Measurements from ENCODE around the gene LTB4R2.
A peak's percentile ranks its signal among the peaks of the same experiment; 100 is the strongest.

LTB4R2 gene

DNA sequence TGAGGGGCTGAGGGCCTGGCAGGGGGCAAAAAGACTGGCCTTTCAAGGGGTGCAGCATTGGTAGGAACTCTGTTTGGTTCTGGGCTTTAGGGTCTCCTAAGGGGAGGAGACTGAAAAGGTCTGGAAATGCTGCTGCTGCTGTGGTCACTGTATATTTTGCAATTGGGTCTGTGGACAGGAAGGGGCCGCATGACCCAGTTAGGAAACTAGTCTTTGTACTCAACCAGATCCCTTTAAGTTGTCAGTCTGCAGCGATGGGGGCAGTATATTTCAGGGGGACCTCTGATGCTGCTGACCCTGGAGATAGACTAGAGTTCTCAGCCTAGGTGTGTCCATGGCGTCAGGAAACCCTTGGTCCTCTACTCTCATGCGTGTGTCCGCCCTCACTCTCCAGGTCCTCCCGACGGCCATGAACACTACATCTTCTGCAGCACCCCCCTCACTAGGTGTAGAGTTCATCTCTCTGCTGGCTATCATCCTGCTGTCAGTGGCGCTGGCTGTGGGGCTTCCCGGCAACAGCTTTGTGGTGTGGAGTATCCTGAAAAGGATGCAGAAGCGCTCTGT is 5.4 kb downstream of the LTB4R2 start (continued):
- TF ChIP-seq BCL11B (tag by site-specific recombination; IDR thresholded peaks at IDR 0.05; ENCODE audit: low read depth) = no peak
- no peak for TF ChIP-seq GLI2 (tag by site-specific recombination; IDR thresholded peaks at IDR 0.05; ENCODE audit: borderline replicate concordance, low read depth)

GRCh38 chr14:24315807-24316596 is 6.1 kb downstream of the LTB4R2 start:
- no peak overlapping the region for H3K27ac ChIP-seq (ENCODE audit: extremely low read depth, low read depth, low read length)
- no peaks in the 10 kb centered on the region for H3K4me1 ChIP-seq (ENCODE audit: control insufficient read depth, insufficient read depth, low read length)
- ChIA-PET CTCF (interaction anchor here (0.6 to 1.5 kb wide), 3 partner anchors 19 to 115 kb away, joined by 3 to 5 read pairs (median 3); no protein-coding TSS in a partner anchor), POLR2A (interaction anchor here (0.7 kb wide), 1 partner anchor 44 kb away, joined by 3 read pairs; the partner anchor contains the start of gene RABGGTA)
- H3K9me3 ChIP-seq (ENCODE audit: control insufficient read depth, insufficient read depth, low read depth, low read length) = no peaks in the 10 kb centered on the region
- H3K36me3 ChIP-seq (ENCODE audit: control insufficient read depth in 2 of 2, insufficient read depth in 1 of 2, low read length in 2 of 2) = peaks cover 0 to 21% of the 10 kb centered on the region in 2 experiments; a peak in 1 of 3 replicates
- TF ChIP-seq KLF1 (tag by site-specific recombination; IDR thresholded peaks at IDR 0.05) (peak; percentile 38; the same call in 1 of the 2 replicates), ZNF148 (tag by site-specific recombination; IDR thresholded peaks at IDR 0.05; ENCODE audit: borderline replicate concordance) (no peak)
- H3K4me3 ChIP-seq (ENCODE audit: low read depth, low read length) = no peak overlapping the region

- no peak overlapping the region for H3K27ac ChIP-seq (ENCODE audit: extremely low read depth, low read depth, low read length)
- CTCF ChIA-PET = interaction anchor here (0.7 to 1.5 kb wide), 3 partner anchors 8 to 73 kb away, joined by 3 to 7 read pairs (median 5); partner anchors contain the start of genes CIDEB and TINF2
- no peak overlapping the region for H3K4me3 ChIP-seq (ENCODE audit: low read depth, low read length)
- H3K36me3 ChIP-seq (ENCODE audit: control insufficient read depth in 2 of 2, insufficient read depth in 1 of 2, low read length in 2 of 2) = peaks cover 0 to 16% of the 10 kb centered on the region in 2 experiments; a peak in 1 of 3 replicates
- H3K4me1 ChIP-seq (ENCODE audit: control insufficient read depth, insufficient read depth, low read length) = no peaks in the 10 kb centered on the region
- no peaks in the 10 kb centered on the region for H3K9me3 ChIP-seq (ENCODE audit: control insufficient read depth, insufficient read depth, low read depth, low read length)
- POLR2A ChIA-PET = interaction anchor here (0.7 kb wide), 1 partner anchor 45 kb away, joined by 3 read pairs; the partner anchor contains the start of gene RABGGTA
- no peak for TF ChIP-seq ZNF670 (tag by site-specific recombination; IDR thresholded peaks at IDR 0.05; ENCODE audit: low read depth)
- no peak for TF ChIP-seq ZNF19 (tag by site-specific recombination; IDR thresholded peaks at IDR 0.05; ENCODE audit: low read depth)
- TF ChIP-seq KLF1 (tag by site-specific recombination; IDR thresholded peaks at IDR 0.05) = peak; percentile 95
- peak; percentile 90 for TF ChIP-seq ZFHX2 (tag by site-specific recombination; conservative IDR thresholded peaks at IDR 0.05)
- TF ChIP-seq ZFP37 (tag by site-specific recombination; IDR thresholded peaks at IDR 0.05) = no peak
- TF ChIP-seq ZNF623 (tag by site-specific recombination; IDR thresholded peaks at IDR 0.05) = no peak
- peak; percentile 85 for TF ChIP-seq EGR2 (tag by site-specific recombination; IDR thresholded peaks at IDR 0.05; ENCODE audit: low read depth)
- TF ChIP-seq BCL11A (tag by site-specific recombination; IDR thresholded peaks at IDR 0.05; ENCODE audit: low read depth) = no peak
- TF ChIP-seq ZBTB8A (tag by site-specific recombination; IDR thresholded peaks at IDR 0.05) = no peak
- no peak for TF ChIP-seq ZIC2 (tag by site-specific recombination; IDR thresholded peaks at IDR 0.05)
- TF ChIP-seq ZNF624 (tag by site-specific recombination; IDR thresholded peaks at IDR 0.05) = no peak
- TF ChIP-seq, protein P1, sequence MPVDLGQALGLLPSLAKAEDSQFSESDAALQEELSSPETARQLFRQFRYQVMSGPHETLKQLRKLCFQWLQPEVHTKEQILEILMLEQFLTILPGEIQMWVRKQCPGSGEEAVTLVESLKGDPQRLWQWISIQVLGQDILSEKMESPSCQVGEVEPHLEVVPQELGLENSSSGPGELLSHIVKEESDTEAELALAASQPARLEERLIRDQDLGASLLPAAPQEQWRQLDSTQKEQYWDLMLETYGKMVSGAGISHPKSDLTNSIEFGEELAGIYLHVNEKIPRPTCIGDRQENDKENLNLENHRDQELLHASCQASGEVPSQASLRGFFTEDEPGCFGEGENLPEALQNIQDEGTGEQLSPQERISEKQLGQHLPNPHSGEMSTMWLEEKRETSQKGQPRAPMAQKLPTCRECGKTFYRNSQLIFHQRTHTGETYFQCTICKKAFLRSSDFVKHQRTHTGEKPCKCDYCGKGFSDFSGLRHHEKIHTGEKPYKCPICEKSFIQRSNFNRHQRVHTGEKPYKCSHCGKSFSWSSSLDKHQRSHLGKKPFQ (tag by site-specific recombination; IDR thresholded peaks at IDR 0.05) = no peak
- no peak for TF ChIP-seq ZNF48 (tag by site-specific recombination; IDR thresholded peaks at IDR 0.05)
- TF ChIP-seq ZNF274 (IDR thresholded peaks at IDR 0.05; ENCODE audit: low read length) = no peak
- no peak for TF ChIP-seq ZNF274 (tag by site-specific recombination; IDR thresholded peaks at IDR 0.05; ENCODE audit: borderline replicate concordance)
- no peak for TF ChIP-seq ZNF837 (tag by site-specific recombination; IDR thresholded peaks at IDR 0.05)
These were observed 6.6 kb downstream of the LTB4R2 start for GRCh38 chr14:24316597-24316950.
